ENCODE results near the gene MLPH.

The MLPH gene

DNA sequence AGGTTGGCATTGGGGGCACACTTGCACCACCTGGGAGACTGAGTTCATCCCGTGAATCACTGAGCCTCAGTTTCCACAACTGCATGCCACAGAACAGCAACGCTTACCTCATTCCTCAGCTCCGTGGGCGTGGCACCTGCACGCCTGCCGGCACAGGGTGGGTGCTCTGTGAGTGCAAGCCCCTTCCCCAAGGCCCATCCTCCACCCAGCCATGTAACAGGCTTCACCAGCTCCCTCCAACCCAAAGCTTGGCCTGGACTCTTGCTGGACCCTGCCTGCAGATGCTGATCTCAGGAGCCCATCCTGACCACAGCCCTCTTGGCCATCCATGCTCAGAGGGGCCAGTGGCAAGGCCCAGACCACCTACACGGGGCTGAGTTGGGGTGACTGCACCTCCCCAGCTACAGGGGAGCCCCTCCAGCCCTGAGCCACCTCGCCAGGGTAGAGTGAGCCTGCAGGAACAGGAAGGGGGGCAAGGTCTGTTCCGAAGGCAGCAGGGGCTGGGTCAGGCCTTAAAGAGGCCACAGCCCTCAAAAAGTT is 81.1 kb downstream of the MLPH start:
- DNase-seq (ENCODE audit: low read depth, low spot score), result no peak

- DNase-seq (ENCODE audit: low read depth, low spot score), result no peak
These were observed 82.0 kb downstream of the MLPH start for GRCh38 chr2:237569041-237569440.

GRCh38 chr2:237569896-237570295 is 82.8 kb downstream of the MLPH start:
- no peak for DNase-seq (ENCODE audit: low read depth, low spot score)

DNA sequence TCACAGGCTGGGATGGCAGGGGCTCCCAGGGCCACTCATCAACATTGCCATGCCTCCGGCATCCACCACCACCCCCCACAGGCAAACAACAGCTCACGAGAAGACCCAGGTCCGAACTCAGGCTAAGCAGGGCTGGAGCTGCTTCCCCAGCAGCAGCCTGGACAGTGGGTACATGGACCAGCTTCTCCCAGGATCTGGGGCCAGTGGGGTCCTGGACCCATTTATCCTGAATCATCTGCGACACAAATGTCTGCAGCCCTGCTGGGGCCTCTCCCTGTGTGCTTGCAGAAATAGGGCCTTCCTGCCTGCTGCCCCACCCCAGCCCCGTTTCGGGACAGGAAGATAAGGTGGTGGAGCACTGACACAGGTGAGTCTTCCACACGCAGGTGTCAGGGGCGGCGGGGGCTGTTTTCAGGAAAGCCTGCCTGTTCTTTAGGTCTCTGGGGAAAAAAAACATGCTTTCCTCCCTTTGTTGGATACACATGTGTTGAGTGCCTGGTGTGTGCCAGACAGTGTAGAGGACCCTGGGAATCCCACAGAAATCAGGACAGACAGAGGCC is 83.8 kb downstream of the MLPH start:
- no peak for DNase-seq (ENCODE audit: low read depth, low spot score)

DNA sequence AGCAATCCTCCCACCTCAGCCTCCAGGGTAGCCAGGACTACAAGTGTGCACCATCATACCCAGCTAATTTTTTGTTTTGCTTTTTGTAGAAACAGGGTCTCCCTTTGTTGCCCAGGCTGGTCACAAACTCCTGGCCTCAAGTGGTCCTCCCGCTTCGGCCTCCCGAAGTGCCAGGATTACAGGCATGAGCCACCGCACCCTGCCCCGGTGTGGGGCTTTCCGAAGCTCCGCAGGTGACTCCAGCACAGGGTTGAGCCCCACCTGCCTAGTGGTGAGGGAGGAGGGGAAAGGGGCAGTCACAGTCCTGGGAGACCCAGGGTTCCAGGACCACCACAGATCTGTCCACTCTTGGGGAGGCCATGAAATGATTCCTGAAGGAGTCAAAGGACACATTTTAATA is 84.5 kb downstream of the MLPH start:
- DNase-seq (ENCODE audit: low read depth, low spot score), result no peak

DNA sequence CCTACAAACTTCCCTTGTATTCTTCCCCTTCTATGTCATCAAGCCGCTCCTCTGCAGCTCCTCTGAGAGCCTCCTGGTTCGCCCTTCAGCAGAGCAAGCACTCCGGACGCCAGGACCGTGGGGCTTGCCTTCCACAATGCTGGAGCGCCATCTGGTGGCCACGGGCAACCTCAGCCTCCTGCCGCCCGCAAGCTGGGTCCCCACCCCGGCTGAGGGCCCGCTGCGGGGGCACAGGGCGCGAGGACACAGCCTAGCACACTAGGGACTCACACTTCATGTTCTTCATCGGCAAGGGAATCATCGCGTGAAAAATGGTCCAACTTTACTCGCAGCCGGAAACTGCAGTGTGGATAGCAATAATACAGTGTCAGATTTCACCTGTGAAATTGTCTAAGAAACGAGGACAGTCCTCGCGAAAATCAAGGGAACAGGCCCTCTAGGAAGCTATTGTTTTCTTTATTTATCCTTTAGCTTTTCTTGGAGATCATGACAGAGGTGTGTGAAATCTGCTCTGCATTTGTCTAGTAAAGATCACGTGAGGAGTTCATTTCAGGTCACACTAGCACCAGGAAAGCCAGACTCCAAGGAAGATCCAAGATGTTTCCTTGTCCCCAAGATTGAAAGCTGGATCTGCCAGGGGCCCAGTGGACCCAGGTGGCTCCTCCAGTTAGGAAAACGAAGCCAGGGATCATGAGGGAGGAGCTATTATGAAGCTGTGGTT is 85.1 kb downstream of the MLPH start:
- DNase-seq (ENCODE audit: low read depth, low spot score), result peak; percentile 80

DNA sequence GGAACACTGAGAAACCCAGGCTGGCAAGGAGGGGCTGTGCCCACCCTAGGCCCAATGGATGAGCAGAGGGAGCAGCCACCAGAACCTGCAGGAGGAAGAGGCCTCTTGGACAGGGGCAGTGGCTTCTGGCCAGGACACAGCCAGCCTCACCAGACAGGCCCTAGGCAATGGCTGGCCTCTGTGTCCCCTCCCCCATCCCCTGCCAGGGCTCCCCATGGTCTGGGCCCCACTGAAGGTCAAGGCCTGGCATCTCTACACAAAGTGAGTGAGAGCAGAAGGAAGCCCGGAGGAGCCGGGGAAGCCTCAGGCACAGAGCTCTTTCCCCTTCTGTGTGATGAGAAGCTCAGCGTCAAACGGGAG is 85.7 kb downstream of the MLPH start:
- no peak for DNase-seq (ENCODE audit: low read depth, low spot score)

- DNase-seq (ENCODE audit: low read depth, low spot score), result no peak
These were observed 86.8 kb downstream of the MLPH start for GRCh38 chr2:237573721-237574415.

- DNase-seq (ENCODE audit: low read depth, low spot score), result no peak
These were observed 87.4 kb downstream of the MLPH start for GRCh38 chr2:237574467-237574866.

DNA sequence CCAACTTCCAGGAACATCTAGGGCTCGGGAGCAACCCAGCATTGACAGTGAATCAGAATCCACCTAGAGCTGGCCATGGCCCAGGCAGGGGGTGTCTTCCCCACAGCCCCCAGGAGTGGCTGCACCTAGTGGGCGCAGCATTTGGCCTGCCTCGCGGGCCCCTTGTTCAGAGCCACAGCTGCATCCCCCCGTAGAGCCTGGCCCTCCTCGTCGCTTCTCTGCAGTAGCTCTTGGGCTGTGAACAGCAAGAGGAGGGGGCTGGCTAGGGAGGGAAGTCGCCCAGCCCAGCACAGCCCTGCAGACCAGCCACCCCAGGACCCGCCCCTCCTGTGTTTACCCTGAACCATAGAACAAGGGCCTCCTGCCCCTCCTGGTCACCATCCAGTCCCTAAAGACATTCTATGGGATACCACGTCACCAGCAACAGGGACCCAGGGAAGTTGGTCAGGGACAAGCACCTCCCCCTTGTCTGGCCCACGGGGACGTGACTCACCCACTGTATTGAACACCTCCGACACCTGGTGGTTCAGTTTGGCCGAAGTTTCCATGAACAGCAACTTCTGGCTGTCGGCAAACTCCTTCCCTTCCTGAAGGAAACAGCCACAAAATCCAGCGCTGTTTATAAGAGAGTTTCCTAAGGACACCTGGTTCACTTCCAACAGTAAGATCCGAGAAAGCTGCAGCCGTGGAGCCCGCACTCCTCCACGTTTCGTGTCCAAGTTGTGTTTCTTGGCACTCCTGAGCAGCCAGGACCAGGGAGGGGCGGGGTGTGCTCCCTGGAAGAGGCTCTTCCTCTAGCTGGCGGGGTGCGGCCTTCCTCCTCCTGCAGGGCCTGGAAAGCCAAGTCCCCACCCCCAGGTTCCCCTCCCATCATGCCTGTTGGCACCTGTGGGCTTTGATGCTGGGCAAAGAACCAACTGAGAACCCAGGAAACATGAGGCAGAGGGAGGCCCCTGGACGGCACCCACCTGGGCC is 88.1 kb downstream of the MLPH start:
- DNase-seq (ENCODE audit: low read depth, low spot score), result no peak

- DNase-seq (ENCODE audit: low read depth, low spot score), result no peak
These were observed 89.1 kb downstream of the MLPH start for GRCh38 chr2:237575869-237576862.

- no peak for DNase-seq (ENCODE audit: low read depth, low spot score)
These were observed 89.9 kb downstream of the MLPH start for GRCh38 chr2:237576974-237577373.

- no peak for DNase-seq (ENCODE audit: low read depth, low spot score)
These were observed 90.4 kb downstream of the MLPH start for GRCh38 chr2:237577458-237577857.

DNA sequence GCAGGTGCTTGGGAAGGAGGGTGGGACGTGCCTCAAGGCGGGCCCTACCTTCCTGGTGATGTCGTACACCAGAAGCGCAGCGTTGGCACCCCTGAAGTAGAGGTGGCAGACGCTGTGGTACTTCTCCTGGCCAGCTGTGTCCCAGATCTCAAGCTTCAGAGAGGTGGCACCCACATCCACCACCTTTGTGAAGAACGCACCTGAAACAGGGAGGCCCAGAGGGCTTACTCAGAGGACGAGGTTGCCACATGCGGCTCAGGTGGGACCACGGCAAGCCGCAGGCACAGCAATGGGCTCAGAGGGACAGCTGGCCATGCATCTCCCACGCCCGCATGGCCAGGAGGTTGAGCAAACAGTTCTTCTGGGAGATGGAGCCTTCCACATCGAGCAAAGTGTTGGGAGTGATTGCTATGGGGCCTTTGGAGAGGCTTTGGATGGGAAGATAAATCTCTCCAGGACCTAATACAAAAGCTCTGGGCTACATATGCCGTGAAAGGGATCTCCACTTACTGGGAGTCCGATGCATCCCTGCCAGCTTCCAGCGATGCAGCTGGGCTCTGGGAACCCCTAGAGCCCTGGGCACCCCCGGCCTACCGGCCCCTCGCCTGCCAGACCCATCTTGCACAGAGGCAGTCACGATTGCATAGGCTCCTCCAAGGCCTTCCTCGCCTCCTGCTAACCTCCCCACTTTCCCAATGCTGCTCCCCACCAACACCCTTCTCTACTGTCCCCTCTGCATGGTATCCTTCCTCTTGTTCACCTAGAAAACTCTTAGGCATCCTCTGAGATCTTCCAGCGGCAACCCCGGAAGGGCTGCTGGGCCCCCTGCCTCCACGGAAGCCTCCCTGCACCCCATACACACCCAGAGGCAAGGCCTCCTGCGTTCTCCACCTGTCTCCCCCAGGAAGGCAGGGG is 91.2 kb downstream of the MLPH start:
- DNase-seq (ENCODE audit: low read depth, low spot score), result no peak

- no peak for DNase-seq (ENCODE audit: low read depth, low spot score)
These were observed 94.3 kb downstream of the MLPH start for GRCh38 chr2:237581326-237581725.

- peak; percentile 32 for DNase-seq (ENCODE audit: low read depth, low spot score)
These were observed 95.0 kb downstream of the MLPH start for GRCh38 chr2:237581751-237582746.

- DNase-seq (ENCODE audit: low read depth, low spot score), result no peak
These were observed 96.6 kb downstream of the MLPH start for GRCh38 chr2:237583385-237584295.
